ENCODE measurements around the gene TMC6. TPM values are rescaled to one million over a fixed set of nuclear protein-coding genes. Genes with fewer than 3 reads are reported as not detected.

The TMC6 gene
- total RNA-seq, 4 donors from 2014 or later, result 21.8 to 72.8 (median 51.3) TPM

- DNase-seq (ENCODE audit: low spot score) (no peak), ATAC-seq (ENCODE audit: low FRiP score) (no peak)
- TF ChIP-seq CTCF (IDR thresholded peaks at IDR 0.05), result no peak
Measured at GRCh38 chr17:78101542-78101941, 27.0 kb downstream of the TMC6 start.

GRCh38 chr17:78101112-78101511 is 27.4 kb downstream of the TMC6 start:
- DNase-seq (ENCODE audit: low spot score), result no peak
- no peak for TF ChIP-seq CTCF (IDR thresholded peaks at IDR 0.05)
- no peak for ATAC-seq (ENCODE audit: low FRiP score)

- no peak for DNase-seq (ENCODE audit: low spot score)
- ATAC-seq (ENCODE audit: low FRiP score), result no peak
- no peak for TF ChIP-seq CTCF (IDR thresholded peaks at IDR 0.05)
Measured at GRCh38 chr17:78096093-78096492, 32.5 kb downstream of the TMC6 start.

- no peak for TF ChIP-seq CTCF (IDR thresholded peaks at IDR 0.05)
- DNase-seq (ENCODE audit: low spot score), result no peak
Measured at GRCh38 chr17:78095035-78095434, 33.5 kb downstream of the TMC6 start.

GRCh38 chr17:78092794-78093324 is 35.7 kb downstream of the TMC6 start:
- no peak for TF ChIP-seq CTCF (IDR thresholded peaks at IDR 0.05)
- DNase-seq (ENCODE audit: low spot score) (no peak), ATAC-seq (ENCODE audit: low FRiP score) (no peak)

More at GRCh38 chr17:78095035-78095434, 33.5 kb downstream of the TMC6 start:
- ATAC-seq (ENCODE audit: low FRiP score), result no peak

GRCh38 chr17:78089576-78090281 is 38.8 kb downstream of the TMC6 start:
- ATAC-seq (ENCODE audit: low FRiP score), result no peak
- no peak for TF ChIP-seq CTCF (IDR thresholded peaks at IDR 0.05)
- no peak for DNase-seq (ENCODE audit: low spot score)

- no peak for TF ChIP-seq CTCF (IDR thresholded peaks at IDR 0.05)
- DNase-seq (ENCODE audit: low spot score) (no peak), ATAC-seq (ENCODE audit: low FRiP score) (no peak)
Measured at GRCh38 chr17:78088529-78088928, 40.0 kb downstream of the TMC6 start.

Data from omental fat pad (tissue), 4 donors.